HG03571 (cell line): ENCODE measurements around the gene ELF3.
A peak's percentile ranks its signal among the peaks of the same experiment; 100 is the strongest.
"Not testable (repeated sequence)": the region's sequence is repeated elsewhere in the genome, so short reads cannot be mapped to it uniquely, and the experiment has no call there.

Experiments
- ATAC-seq: cut with Tn5 transposase; IDR thresholded peaks from one replicate; pipeline ENCODE4 v1.9.1; 2021; ENCODE audit not compliant: unreplicated experiment

ELF3 gene

GRCh38 chr1:202010180-202011015, at the start of gene ELF3:
Gene ELF3 (plus strand): TSS chr1:202010587. CDS start chr1:202011137, 550 bp downstream.
- ATAC-seq = peak; percentile 88

DNA sequence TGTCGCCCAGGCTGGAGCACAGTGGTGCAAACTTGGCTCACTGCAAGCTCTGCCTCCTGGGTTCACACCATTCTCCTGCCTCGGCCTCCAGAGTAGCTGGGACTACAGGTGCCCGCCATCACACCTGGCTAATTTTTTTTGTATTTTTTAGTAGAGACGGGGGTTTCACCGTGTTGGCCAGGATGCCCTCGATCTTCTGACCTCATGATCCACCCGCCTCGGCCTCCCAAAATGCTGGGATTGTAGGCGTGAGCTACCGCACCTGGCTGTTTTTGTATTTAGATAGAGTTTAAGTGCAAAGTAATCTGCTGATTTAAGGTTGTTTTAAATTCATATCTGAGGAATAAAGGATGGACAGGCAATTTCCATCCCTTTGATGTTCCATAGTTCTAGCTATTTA, 48.0 kb upstream of the ELF3 start:
- not testable (repeated sequence) for ATAC-seq

- ATAC-seq = no peak
These were observed 46.1 kb upstream of the ELF3 start for GRCh38 chr1:201964261-201964660.

DNA sequence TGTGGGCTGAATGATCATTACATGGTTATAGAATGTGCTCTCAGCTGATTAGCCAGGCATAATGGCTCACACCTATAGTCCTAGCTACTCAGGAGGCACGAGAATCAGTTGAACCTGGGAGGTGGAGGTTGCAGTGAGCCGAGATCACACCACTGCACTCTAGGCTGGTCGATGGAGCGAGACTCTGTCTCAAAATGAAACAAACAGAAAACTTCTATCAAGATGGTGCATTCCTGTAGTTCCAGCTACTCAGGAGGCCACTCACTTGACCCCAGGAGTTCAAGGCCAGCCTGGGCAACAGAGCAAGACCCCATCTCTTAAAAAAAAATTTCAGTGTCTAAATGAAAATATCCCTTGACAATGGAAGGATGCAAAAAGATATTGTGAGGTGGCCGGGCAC, 44.2 kb upstream of the ELF3 start:
- no peak for ATAC-seq

- no peak for ATAC-seq
These were observed 42.0 kb upstream of the ELF3 start for GRCh38 chr1:201968202-201968925.

DNA sequence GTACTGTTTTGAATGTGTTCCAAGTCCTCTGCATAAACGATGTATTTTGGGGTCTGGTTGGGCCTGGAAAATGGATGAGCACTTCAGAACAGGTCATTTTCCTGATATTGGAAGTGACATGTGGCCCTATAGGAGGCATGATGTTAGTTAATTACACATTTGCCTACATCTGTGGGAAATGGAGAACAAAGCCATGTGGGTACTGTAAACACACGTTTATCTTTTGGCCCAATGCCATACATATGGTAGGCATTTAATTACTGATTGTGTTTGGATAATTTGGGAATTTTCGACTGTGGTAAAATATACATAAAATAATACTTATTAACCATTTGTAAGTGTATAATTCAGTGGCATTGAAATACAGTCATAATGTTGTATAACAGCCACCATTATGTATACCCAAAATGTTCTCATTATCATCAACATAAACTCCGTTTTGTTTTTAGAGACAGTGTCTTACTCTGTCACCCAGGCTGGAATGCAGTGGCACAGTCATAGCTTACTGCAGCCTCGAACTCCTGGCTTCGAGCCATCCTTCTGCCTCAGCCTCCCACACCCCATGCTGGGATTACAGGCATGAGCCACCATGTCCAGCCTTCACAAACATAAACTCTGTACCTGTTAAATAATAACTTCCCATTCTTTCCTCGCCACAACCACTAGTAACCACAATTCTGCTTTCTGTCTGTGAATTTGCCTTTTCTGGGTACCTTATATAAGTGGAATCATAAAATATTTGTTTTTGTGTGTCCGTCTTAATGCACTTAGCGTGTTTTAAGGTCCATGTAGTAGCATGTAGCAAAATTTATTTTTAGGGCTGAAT, 39.8 kb upstream of the ELF3 start:
- ATAC-seq = no peak

- ATAC-seq = peak; percentile 20
These were observed 28.2 kb upstream of the ELF3 start for GRCh38 chr1:201982082-201982622.

- ATAC-seq = peak; percentile 76
These were observed 27.6 kb upstream of the ELF3 start, which contains the start of gene RNPEP for GRCh38 chr1:201982623-201983379. Gene RNPEP (plus strand): TSS chr1:201982648. CDS start chr1:201982667, 19 bp downstream.

GRCh38 chr1:201983380-201983805, 27.0 kb upstream of the ELF3 start:
- no peak for ATAC-seq

- ATAC-seq = no peak
These were observed 25.9 kb upstream of the ELF3 start for GRCh38 chr1:201984446-201984845.

DNA sequence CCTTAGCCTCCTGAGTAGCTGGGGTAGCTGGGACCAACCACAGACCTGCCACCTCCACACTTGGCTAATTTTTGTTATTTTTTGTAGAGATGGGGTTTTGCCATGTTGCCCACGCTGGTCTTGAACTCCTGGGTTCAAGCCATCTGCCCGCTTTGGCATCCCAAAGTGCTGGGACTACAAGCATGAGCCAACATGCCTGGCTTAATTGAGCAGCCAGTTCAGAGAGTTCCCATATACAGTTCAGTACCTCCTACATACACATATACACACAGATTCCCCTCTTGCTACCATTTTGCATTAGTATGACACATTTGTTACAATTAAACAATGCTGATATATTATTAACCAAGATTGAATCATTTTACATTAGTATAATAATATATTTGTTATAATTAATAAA, 25.0 kb upstream of the ELF3 start:
- no peak for ATAC-seq

GRCh38 chr1:201988601-201989000, 21.8 kb upstream of the ELF3 start:
- ATAC-seq = no peak

DNA sequence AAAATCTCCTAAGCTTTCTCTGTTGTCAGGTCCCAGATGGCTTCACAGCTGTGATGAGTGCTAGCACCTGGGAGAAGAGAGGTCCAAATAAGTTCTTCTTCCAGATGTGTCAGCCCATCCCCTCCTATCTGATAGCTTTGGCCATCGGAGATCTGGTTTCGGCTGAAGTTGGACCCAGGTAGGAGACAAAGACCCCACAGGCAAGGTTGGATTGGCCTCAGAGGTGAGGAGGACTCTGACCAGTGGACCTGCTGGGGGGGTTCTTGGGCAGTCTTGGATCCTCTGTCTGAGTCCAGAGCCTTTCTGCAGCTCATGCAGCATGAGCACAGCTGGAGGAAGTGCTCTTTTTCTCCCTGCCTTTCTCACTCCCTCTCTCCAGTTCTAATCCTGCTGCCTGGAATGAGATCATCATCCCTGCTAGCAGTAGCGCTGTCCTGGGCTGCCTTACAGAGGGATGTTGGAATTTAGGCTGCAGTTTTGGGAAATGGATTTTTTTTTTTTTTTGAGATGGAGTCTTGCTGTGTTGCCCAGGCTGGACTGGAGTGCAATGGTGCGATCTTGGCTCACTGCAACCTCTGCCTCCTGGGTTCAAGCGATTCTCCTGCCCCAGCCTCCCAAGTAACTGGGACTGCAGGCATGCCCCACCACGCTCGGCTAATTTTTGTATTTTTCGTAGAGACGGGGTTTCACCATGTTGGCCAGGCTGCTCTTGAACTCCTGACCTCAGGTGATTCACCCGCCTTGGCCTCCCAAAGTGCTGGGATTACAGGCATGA, 20.8 kb upstream of the ELF3 start:
- ATAC-seq = no peak

DNA sequence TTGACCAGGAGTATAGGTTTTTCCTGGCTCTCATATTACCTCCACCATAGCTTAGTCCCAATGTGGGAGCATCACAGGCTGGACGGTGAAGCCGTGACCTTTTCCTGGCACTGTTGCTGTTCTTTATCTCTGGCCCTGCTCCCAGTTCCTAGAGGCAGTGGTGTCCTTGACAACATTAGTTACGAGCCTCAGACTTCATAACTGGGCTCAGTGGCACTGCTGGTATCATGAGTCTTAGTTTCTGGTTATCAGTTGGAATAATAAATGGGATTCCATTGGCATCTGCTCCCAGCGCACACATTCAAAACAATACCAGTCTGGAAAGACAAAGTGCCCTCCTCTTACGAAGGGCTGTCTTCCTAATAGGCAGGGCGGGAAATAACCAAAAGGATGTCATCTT, 20.0 kb upstream of the ELF3 start:
- ATAC-seq = no peak

GRCh38 chr1:201999625-202000238, 10.7 kb upstream of the ELF3 start:
- no peak for ATAC-seq

GRCh38 chr1:202002507-202002906, 7.9 kb upstream of the ELF3 start:
- no peak for ATAC-seq

GRCh38 chr1:202004711-202005110, 5.7 kb upstream of the ELF3 start:
- no peak for ATAC-seq

DNA sequence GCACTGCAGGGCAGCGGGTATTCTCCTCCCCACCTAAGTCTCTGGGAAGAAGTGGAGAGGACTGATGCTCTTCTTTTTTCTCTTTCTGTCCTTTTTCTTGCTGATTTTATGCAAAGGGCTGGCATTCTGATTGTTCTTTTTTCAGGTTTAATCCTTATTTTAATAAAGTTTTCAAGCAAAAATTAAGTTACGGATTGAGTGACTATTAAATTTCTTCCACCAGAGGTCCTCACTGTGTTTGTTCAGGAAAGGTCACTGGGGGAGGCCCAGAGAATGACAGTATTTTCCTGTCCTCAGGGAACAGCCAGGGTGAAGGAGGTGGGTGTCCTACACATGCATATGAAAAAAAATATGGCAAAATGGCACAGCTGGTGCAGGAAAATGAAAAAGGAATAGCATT, 4.4 kb upstream of the ELF3 start:
- no peak for ATAC-seq

DNA sequence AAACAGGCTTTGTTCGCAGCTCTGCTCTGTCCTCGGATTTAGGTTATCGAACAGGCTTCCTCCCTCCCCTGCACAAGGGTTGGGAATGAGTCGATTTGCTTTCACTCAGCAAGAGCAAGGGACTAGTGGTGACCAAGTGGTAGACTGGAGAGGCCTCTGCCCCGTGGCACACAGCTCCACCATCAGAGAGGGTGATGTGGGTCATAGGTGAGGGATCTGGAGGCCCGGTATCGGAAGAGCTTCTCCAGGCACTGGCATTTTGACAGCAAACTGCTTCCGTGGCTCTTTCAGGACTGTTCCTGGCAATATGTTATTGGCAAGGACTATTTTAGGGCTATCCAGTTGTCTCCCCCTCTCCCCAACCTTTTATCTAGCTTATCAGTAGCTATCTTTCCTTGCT, 3.1 kb upstream of the ELF3 start:
- no peak for ATAC-seq
